HG03025 (cell line): ENCODE measurements around the gene ELP4.
"Not testable (repeated sequence)": the region's sequence is repeated elsewhere in the genome, so short reads cannot be mapped to it uniquely, and the experiment has no call there.

ENCODE experiments used
- ATAC-seq: cut with Tn5 transposase; IDR thresholded peaks from one replicate; pipeline ENCODE4 v1.9.1; 2021; ENCODE audit warnings: mild to moderate bottlenecking, moderate library complexity; ENCODE audit not compliant: unreplicated experiment, low FRiP score

ELP4 gene

GRCh38 chr11:31535479-31535878, 25.9 kb downstream of the ELP4 start:
- no peak for ATAC-seq

- no peak for ATAC-seq
Measured at GRCh38 chr11:31542862-31543261, 33.3 kb downstream of the ELP4 start.

- ATAC-seq, result no peak
Measured at GRCh38 chr11:31555938-31556337, 46.4 kb downstream of the ELP4 start.

GRCh38 chr11:31558001-31558400, 48.4 kb downstream of the ELP4 start:
- no peak for ATAC-seq

GRCh38 chr11:31560842-31561476, 51.4 kb downstream of the ELP4 start:
- no peak for ATAC-seq

GRCh38 chr11:31564517-31564916, 55.0 kb downstream of the ELP4 start:
- ATAC-seq, result not testable (repeated sequence)

GRCh38 chr11:31574133-31574532, 64.6 kb downstream of the ELP4 start:
- not testable (repeated sequence) for ATAC-seq

GRCh38 chr11:31575764-31576163, 66.2 kb downstream of the ELP4 start:
- ATAC-seq, result not testable (repeated sequence)

- not testable (repeated sequence) for ATAC-seq
Measured at GRCh38 chr11:31579412-31579811, 69.8 kb downstream of the ELP4 start.

- no peak for ATAC-seq
Measured at GRCh38 chr11:31582697-31583096, 73.1 kb downstream of the ELP4 start.

- no peak for ATAC-seq
Measured at GRCh38 chr11:31598454-31598853, 88.9 kb downstream of the ELP4 start.

- no peak for ATAC-seq
Measured at GRCh38 chr11:31601635-31602282, 92.2 kb downstream of the ELP4 start.

GRCh38 chr11:31606893-31607292, 97.3 kb downstream of the ELP4 start:
- ATAC-seq, result no peak

- ATAC-seq, result no peak
Measured at GRCh38 chr11:31607914-31608313, 98.3 kb downstream of the ELP4 start.

- ATAC-seq, result no peak
Measured at GRCh38 chr11:31608995-31609394, 99.4 kb downstream of the ELP4 start.

- no peak for ATAC-seq
Measured at GRCh38 chr11:31610544-31610943, 101.0 kb downstream of the ELP4 start.

- no peak for ATAC-seq
Measured at GRCh38 chr11:31617246-31617645, 107.7 kb downstream of the ELP4 start.

- ATAC-seq, result no peak
Measured at GRCh38 chr11:31619980-31620379, 110.4 kb downstream of the ELP4 start.

- no peak for ATAC-seq
Measured at GRCh38 chr11:31620434-31620833, 110.9 kb downstream of the ELP4 start.

GRCh38 chr11:31625868-31626267, 116.3 kb downstream of the ELP4 start:
- no peak for ATAC-seq

GRCh38 chr11:31628111-31628510, 118.5 kb downstream of the ELP4 start:
- no peak for ATAC-seq

GRCh38 chr11:31636983-31637382, 127.4 kb downstream of the ELP4 start:
- no peak for ATAC-seq
